NCI-H748 (cell line): Measurements from ENCODE around the gene PHF12.

Experiments
- DNase-seq: peaks from one replicate; lab custom pipeline; 2025; ENCODE audit not compliant: unreplicated experiment; lab: John Stamatoyannopoulos, UW

The PHF12 gene

DNA sequence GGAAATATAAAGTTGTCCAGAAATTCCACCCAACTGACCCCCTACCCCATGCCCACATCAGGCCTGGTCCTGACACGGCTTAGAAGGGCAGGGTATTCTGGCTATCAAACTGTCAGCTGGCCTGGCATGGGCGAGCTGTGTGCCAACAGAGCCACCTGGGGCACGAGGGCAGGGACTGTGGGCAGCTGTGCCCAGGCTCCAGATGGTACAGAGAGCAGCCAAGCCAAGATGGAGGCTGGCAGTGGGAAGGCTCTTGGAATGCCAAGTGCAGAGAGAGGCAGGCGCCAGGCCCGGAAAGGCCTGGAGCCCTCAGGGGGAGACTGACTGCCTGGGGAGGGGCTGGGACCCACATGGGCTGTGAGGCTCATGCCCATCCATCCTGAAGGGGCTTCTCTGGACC is 24.3 kb upstream of the PHF12 start:
- DNase-seq, result no peak

- DNase-seq, result no peak
Observed at GRCh38 chr17:28975031-28975430, 23.7 kb upstream of the PHF12 start.

DNA sequence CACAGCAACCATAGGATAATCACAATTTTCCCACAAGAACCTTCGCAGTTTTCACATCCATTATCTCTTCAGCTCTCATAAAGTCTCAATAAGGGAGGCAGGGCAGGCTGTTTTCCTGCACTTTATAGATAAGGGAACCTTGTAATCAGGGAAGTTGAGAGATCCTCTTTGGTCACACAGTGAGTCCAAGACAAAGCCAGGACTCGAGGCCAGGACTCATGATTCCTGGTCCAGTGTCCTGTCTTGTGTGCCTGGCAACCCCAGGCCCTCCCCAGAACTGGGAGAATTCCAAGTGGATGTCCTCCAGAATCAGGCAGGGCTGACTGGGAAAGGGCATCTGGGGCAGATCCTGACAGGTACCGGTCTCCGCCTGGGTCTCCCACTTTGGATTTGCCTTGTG is 23.1 kb upstream of the PHF12 start:
- DNase-seq, result no peak

- DNase-seq, result no peak
Observed at GRCh38 chr17:28973425-28973824, 22.1 kb upstream of the PHF12 start.

GRCh38 chr17:28972437-28972836 is 21.1 kb upstream of the PHF12 start:
- no peak for DNase-seq

DNA sequence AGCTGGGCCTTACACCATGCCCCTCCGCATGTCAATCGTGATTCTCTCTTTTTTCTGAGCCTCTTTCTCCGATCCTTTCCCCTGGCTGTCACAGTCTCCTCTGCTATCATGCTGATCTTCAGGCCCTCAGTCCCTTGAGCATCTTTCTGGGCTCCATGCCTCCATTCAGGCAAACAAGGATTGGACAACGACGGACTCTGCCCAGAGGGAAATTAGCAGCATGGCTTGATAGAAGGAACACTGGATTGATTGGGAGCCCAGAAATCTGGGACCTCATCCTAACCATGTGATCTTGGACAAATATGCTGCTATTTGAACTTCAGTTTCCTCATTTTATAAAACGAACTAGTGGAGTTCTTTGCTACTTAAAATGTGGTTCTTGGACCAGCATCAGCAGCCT is 19.6 kb upstream of the PHF12 start:
- DNase-seq, result no peak

DNA sequence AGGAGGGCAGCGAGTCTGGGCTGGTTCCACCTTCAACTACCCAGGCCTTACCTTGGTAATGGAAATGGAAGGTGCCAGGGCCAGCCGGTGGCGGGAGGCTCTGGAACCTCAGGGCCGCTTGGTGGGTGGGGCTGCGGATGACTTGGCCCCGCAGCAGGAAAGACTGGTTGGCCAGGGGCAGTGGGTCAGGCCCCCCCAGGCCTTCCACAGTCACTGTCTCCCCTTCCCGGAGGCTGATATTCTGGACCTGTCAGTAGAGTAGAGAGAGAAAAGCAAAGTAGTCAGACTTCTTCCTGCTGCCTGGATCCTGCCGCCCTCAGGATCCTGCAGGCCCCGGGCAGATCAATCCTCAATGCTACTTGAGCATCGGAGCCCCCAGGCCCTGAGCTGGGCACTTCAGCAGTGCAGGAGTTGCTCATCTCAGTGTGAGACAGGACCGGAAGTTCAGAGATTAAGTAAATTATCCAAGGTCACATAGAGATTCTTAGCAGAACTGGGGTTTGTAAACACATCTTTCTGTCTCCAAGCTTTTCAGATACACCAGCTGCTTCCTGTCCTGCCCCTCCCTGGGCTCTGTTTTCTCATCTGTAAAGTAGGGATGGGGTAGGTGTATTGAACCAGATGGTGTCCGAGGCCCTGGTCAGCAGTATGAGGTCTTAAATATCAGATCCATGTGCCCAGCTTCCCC is 18.5 kb upstream of the PHF12 start:
- peak; percentile 35 for DNase-seq

DNA sequence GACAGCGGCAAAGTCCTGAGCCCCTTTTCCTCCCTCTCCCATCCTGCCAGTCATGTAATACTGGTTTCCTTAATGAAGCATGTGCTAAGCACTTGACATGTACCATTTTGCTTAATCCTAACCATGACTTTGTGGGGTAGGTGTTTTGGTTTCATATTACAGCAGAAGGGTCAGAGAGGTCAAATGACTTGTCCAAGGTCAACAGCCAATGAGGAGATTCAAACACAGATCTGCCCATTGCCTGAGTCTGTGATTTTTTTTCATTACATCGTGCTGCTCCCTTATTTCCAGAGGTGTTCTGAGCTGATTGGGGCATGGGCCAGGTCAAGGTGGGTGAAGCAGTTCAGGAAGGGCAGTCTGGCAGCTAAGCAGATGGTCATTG is 17.6 kb upstream of the PHF12 start:
- DNase-seq, result no peak

GRCh38 chr17:28968231-28968913 is 17.1 kb upstream of the PHF12 start:
- DNase-seq, result no peak

DNA sequence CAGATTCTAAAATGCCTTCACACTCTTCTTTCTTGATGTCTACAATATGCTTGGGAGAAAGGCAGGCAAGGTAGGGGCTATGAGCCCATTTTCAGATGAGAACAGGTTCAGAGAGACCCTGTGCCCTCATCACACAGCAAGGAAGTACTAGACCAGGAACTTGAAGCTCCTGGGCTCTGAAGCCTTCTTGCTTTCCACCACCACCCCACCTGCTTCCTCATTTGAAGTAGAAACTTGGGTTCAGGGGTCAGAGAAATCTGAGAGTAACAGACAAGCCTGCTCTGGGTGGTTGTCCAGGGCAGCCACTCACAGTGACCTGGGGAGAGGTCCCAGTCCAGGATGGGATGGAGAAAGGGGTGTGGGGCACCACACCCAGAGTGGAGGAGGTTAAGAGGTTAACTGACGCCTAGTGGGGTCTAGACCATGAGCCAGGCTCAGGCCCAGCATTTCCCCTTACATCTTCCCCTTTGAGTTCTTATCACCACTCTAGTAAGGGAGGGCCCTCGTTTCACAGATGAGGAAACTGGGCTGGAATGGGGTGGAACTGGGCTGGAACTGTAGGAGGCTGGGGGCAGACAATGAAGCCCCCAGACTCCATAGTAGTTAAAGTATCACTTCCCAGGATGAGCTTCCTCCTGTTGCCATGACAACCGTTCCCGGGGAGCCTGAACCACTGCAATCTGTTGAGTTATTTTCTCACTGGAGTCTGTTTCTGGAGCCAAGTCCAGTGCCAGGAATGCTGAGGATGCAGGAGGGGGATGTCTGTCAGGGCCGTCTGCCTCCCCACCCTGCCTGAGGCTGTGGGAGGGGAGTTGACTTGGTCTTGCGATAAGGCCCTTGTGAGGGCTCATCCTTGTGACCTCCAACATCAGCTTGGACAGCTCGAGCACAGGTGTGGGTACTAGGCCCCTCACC is 16.2 kb upstream of the PHF12 start:
- DNase-seq, result peak; percentile 17

GRCh38 chr17:28963841-28964240 is 12.5 kb upstream of the PHF12 start:
- DNase-seq, result no peak

GRCh38 chr17:28963055-28963611 is 11.8 kb upstream of the PHF12 start:
- DNase-seq, result no peak

- no peak for DNase-seq
Observed at GRCh38 chr17:28961391-28961790, 10.1 kb upstream of the PHF12 start.

GRCh38 chr17:28960256-28961061 is 9.1 kb upstream of the PHF12 start:
- DNase-seq, result no peak

- DNase-seq, result no peak
Observed at GRCh38 chr17:28959471-28959871, 8.2 kb upstream of the PHF12 start.

DNA sequence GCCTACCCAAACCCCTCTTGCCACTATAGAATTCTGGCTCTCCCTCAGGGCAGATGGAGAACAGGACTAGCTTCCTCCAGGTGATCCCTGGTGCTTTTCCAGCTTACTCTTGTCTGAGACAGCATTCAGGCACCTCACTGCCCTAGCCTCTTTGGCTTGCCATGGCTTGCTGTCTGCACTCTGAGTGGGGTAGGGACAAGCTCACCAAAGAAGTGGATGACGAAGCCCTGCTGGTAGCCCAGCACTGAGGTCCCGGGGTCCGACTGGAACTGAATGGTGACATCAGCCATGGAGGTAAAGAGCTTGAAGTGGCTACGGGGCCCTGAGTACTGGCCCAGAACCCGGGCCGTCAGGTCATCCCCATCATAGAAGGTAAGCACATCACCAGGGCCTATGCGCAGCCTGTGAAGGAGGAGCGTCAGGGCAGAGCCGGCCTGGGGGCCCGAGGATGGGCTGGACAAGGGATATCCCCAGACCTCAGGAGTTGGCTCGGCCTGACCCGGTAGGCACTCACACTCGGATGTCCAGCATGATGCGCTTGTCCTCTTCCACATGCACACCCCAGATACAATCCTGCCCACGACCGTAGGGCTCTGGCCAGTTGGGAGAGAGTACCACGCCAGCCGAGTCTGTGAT is 7.6 kb upstream of the PHF12 start:
- no peak for DNase-seq

DNA sequence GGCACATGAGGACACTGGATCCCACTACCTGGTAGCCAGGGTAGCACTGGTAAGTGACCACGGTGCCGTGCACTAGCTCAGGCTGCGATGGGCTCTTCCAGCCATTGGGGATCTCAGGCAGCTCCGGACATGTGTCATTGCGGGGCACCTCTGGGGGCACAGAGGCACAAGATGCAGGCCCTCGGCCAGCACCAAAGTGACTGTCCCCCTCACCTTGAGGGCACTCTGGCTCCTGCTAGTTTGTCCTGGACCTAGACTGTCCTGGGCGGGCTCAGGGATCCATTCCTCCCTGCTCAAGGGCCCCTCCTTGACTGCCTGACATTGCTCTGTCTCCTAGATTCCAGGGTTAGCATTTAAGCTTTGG is 6.7 kb upstream of the PHF12 start:
- DNase-seq, result no peak

GRCh38 chr17:28957277-28957991 is 6.1 kb upstream of the PHF12 start:
- no peak for DNase-seq

DNA sequence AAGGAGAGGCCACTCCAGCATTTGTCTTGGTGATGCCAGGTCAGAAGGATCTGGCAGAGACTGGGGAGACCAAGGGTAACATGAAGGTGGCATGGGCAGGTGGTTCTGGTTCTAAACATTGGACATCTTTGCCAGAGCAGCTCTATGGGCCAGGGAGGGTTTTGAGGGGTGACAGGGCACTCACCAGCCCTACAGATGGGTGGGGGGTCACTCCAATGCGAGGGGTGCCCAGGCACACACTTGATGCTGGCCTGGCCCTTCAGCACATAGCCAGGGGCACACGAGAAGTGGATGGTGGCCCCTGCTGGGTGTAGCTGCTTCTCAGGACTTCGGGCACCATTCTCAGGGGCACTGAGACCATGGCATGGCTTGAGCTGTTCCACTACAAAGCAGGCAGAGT is 5.5 kb upstream of the PHF12 start:
- no peak for DNase-seq

- DNase-seq, result no peak
Observed at GRCh38 chr17:28956112-28956511, 4.8 kb upstream of the PHF12 start.
